K562 (cell line): Measurements from ENCODE around the gene PAX5. TPM values are rescaled to one million over a fixed set of nuclear protein-coding genes. Genes with fewer than 3 reads are reported as not detected.

Experiments
- CCAR2 ChIP-seq: fragments of 200-400 bp; formaldehyde crosslinking; IDR thresholded peaks from 2 replicates; pipeline ENCODE4 v1.6.1; 2017; ENCODE audit warnings: mild to moderate bottlenecking, low read depth, low read length
- FOXK1 ChIP-seq: sonication (generic); formaldehyde crosslinking; IDR thresholded peaks from 2 replicates; pipeline ENCODE4 v1.8.0; 2022; ENCODE audit warnings: missing genetic modification reagents, mild to moderate bottlenecking, borderline replicate concordance
- GTF2E2 ChIP-seq: fragments of 200-800 bp; sonication (Bioruptor generic); IDR thresholded peaks from 2 replicates; pipeline ENCODE4 v1.6.1; 2016; ENCODE audit warnings: missing genetic modification characterization, missing compliant biosample characterization
- MAFK ChIP-seq: IDR thresholded peaks from 2 replicates; pipeline ENCODE4 v1.6.1; 2011; ENCODE audit warnings: low read length, improper control_type of control experiment
- MTA3 ChIP-seq: fragments of 450-650 bp; formaldehyde crosslinking; IDR thresholded peaks from 2 replicates; pipeline ENCODE4 v1.6.1; 2017; ENCODE audit warnings: mild to moderate bottlenecking, borderline replicate concordance
- NFATC3 ChIP-seq: fragments of 450-650 bp; IDR thresholded peaks from 2 replicates; pipeline ENCODE4 v1.6.1; 2017; ENCODE audit warnings: mild to moderate bottlenecking
- NR1H2 ChIP-seq: sonication (generic); formaldehyde crosslinking; IDR thresholded peaks from 2 replicates; pipeline ENCODE4 v1.4.0; 2020; ENCODE audit warnings: mild to moderate bottlenecking, missing genetic modification reagents
- POLR2A ChIP-seq: fragments of 450-650 bp; conservative IDR thresholded peaks from 2 replicates; pipeline ENCODE4 v1.6.1; 2016
- SAP30 ChIP-seq: fragments of 200-600 bp; sonication (generic); IDR thresholded peaks from 2 replicates; pipeline ENCODE4 v1.6.1; 2012; ENCODE audit warnings: borderline replicate concordance, low read depth, mild to moderate bottlenecking, moderate library complexity, low read length, control low read depth, inconsistent platforms; ENCODE audit not compliant: insufficient read depth, poor library complexity, severe bottlenecking
- SRSF7 ChIP-seq: fragments of 200-400 bp; formaldehyde crosslinking; optimal IDR thresholded peaks from 2 replicates; pipeline ENCODE3; 2017; ENCODE audit warnings: mild to moderate bottlenecking, low read depth, low read length
- TRIM28 ChIP-seq: fragments of 450-650 bp; IDR thresholded peaks from 2 replicates; pipeline ENCODE4 v1.6.1; 2017
- ZEB2 ChIP-seq: fragments of 450-650 bp; IDR thresholded peaks from 2 replicates; pipeline ENCODE4 v1.6.1; 2016
- ZNF311 ChIP-seq: fragments of 250-450 bp; sonication (Bioruptor Pico); IDR thresholded peaks from 2 replicates; pipeline ENCODE4 v1.4.0; 2020; ENCODE audit warnings: mild to moderate bottlenecking, moderate library complexity
- ZNF57 ChIP-seq: fragments of 450-650 bp; formaldehyde crosslinking; IDR thresholded peaks from 2 replicates; pipeline ENCODE4 v1.4.0; 2020; ENCODE audit warnings: mild to moderate bottlenecking, moderate library complexity
- polyA plus RNA-seq, 8 experiments: library from polyadenylated mRNA; depleted of rRNA in 4 of 8; stranded (reverse) in 5 of 8; unstranded in 3 of 8; fragments of >200 nt; fragmentation: Nextera tagmentation in 2 of 8; fragmentation: Illumina TruSeq in 1 of 8; extraction: Ambion mirVana in 2 of 8; extraction: Trizol in 1 of 8; gene quantifications; 2 replicates each; pipeline versions ENCODE4 v1.2.1 to v1.2.3, GENCODE V29; 2011 to 2014; ENCODE audit warnings: inconsistent platforms in 1 of 8, missing spikeins in 1 of 8
- total RNA-seq, 7 experiments: library from RNA; depleted of rRNA in 6 of 7; stranded (reverse); fragments of >200 nt in 6 of 7; fragmentation: Illumina TruSeq in 2 of 7; extraction: Trizol in 2 of 7; gene quantifications; 2 replicates each; pipeline versions ENCODE4 v1.2.1 to v1.2.3, GENCODE V29; 2011 to 2021; ENCODE audit warnings: low replicate concordance in 1 of 7
- TF ChIP-seq, protein P1 (sequence below), 3 experiments: IDR thresholded peaks in 2 of 3; conservative IDR thresholded peaks in 1 of 3; 2 replicates each; pipeline ENCODE4 v1.5.1; 2011 to 2012; ENCODE audit warnings: low read length in 3 of 3, mild to moderate bottlenecking in 3 of 3, control low read depth in 2 of 3, improper control_type of control experiment in 1 of 3, inconsistent platforms in 1 of 3, low read depth in 1 of 3, mixed read lengths in 1 of 3, moderate library complexity in 1 of 3; ENCODE audit not compliant: insufficient read depth in 2 of 3
- TF ChIP-seq, protein P2 (sequence below): fragments of 450-650 bp; IDR thresholded peaks from 2 replicates; pipeline ENCODE4 v1.6.1; 2018; ENCODE audit warnings: mild to moderate bottlenecking, low read depth; ENCODE audit not compliant: partially characterized antibody
- TF ChIP-seq, protein P3 (sequence below): fragments of 200-400 bp; formaldehyde crosslinking; IDR thresholded peaks from 2 replicates; pipeline ENCODE4 v1.6.1; 2017; ENCODE audit warnings: mild to moderate bottlenecking, low read depth, low read length, moderate library complexity
- TF ChIP-seq, protein P4 (sequence below): fragments of 450-650 bp; IDR thresholded peaks from 2 replicates; pipeline ENCODE4 v1.7.1; 2018; ENCODE audit warnings: mild to moderate bottlenecking, low read depth; ENCODE audit not compliant: partially characterized antibody
- TF ChIP-seq, protein P5 (sequence below), 2 experiments: fragments of 450-650 bp; IDR thresholded peaks; 2 replicates each; pipeline ENCODE4 v1.6.1; 2016

PAX5 gene
- total and polyA plus RNA-seq, 9 of the 15 experiments (the other 6 are each of a cell fraction or from before 2014, with no cell fraction given), result 0.03 to 0.09 TPM; not detected in 7

DNA sequence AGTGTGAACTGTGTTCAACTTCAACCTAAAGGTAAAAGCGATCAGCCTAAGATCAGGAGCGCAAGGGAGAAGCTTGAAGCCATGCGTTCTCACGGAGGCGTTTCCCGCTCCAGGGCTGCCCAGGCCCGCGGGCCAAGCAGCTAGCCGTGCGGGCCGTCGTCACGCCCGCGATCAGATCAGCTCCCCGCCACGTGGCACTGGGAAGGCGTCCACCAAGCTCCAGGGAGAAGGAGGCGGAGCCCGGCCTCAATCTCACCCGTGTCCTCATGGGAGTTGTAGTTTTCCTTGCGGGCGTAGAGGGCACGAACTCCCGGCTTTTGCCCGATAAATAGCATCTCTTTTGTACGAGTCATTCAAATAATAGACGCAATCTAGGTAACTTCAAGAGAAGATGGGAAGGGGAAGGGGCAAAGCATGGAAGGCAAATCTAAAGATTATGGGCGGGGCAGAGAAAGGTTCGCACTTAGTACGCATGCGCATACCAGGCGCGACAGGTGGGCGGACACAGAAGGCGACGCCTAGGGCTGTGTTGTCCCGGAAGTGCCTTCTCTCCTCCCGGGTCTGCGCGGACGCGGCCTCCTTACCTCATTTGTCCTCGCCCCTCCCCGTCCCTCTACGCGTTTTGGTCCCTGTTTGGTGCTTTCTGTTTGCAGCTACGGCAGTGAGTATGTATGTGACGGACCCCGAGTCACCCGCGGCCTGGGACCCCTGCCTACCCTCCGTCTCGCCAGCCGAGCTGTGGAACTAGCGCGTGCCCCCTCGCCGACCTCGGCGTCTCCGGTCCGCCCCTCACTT lies 45.5 kb upstream of the PAX5 start (continued):
- TF ChIP-seq ZEB2, result no peak
- no peak for TF ChIP-seq TRIM28
- TF ChIP-seq SRSF7, result no peak
- no peak for TF ChIP-seq MAFK
- TF ChIP-seq, protein P1, sequence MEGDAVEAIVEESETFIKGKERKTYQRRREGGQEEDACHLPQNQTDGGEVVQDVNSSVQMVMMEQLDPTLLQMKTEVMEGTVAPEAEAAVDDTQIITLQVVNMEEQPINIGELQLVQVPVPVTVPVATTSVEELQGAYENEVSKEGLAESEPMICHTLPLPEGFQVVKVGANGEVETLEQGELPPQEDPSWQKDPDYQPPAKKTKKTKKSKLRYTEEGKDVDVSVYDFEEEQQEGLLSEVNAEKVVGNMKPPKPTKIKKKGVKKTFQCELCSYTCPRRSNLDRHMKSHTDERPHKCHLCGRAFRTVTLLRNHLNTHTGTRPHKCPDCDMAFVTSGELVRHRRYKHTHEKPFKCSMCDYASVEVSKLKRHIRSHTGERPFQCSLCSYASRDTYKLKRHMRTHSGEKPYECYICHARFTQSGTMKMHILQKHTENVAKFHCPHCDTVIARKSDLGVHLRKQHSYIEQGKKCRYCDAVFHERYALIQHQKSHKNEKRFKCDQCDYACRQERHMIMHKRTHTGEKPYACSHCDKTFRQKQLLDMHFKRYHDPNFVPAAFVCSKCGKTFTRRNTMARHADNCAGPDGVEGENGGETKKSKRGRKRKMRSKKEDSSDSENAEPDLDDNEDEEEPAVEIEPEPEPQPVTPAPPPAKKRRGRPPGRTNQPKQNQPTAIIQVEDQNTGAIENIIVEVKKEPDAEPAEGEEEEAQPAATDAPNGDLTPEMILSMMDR (IDR thresholded peaks at IDR 0.05 in 2 of 3, conservative IDR thresholded peaks at IDR 0.05 in 1 of 3; ENCODE audit: insufficient read depth in 2 of 3, low read depth in 1 of 3, low read length in 3 of 3), result no peak
- no peak for TF ChIP-seq SAP30
- TF ChIP-seq, protein P2, sequence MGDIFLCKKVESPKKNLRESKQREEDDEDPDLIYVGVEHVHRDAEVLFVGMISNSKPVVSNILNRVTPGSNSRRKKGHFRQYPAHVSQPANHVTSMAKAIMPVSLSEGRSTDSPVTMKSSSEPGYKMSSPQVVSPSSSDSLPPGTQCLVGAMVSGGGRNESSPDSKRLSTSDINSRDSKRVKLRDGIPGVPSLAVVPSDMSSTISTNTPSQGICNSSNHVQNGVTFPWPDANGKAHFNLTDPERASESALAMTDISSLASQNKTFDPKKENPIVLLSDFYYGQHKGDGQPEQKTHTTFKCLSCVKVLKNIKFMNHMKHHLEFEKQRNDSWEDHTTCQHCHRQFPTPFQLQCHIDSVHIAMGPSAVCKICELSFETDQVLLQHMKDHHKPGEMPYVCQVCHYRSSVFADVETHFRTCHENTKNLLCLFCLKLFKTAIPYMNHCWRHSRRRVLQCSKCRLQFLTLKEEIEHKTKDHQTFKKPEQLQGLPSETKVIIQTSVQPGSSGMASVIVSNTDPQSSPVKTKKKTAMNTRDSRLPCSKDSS, result no peak
- TF ChIP-seq NFATC3, result no peak
- TF ChIP-seq, protein P3, sequence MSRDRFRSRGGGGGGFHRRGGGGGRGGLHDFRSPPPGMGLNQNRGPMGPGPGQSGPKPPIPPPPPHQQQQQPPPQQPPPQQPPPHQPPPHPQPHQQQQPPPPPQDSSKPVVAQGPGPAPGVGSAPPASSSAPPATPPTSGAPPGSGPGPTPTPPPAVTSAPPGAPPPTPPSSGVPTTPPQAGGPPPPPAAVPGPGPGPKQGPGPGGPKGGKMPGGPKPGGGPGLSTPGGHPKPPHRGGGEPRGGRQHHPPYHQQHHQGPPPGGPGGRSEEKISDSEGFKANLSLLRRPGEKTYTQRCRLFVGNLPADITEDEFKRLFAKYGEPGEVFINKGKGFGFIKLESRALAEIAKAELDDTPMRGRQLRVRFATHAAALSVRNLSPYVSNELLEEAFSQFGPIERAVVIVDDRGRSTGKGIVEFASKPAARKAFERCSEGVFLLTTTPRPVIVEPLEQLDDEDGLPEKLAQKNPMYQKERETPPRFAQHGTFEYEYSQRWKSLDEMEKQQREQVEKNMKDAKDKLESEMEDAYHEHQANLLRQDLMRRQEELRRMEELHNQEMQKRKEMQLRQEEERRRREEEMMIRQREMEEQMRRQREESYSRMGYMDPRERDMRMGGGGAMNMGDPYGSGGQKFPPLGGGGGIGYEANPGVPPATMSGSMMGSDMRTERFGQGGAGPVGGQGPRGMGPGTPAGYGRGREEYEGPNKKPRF, result no peak
- TF ChIP-seq FOXK1 (CRISPR knock-in tag), result peak; percentile 90; the same call in 1 of the 2 replicates
- no peak for TF ChIP-seq NR1H2
- TF ChIP-seq POLR2A, result peak; percentile 81
- no peak for TF ChIP-seq MTA3
- no peak for TF ChIP-seq GTF2E2 (tag)
- no peak for TF ChIP-seq CCAR2
- TF ChIP-seq, protein P4, sequence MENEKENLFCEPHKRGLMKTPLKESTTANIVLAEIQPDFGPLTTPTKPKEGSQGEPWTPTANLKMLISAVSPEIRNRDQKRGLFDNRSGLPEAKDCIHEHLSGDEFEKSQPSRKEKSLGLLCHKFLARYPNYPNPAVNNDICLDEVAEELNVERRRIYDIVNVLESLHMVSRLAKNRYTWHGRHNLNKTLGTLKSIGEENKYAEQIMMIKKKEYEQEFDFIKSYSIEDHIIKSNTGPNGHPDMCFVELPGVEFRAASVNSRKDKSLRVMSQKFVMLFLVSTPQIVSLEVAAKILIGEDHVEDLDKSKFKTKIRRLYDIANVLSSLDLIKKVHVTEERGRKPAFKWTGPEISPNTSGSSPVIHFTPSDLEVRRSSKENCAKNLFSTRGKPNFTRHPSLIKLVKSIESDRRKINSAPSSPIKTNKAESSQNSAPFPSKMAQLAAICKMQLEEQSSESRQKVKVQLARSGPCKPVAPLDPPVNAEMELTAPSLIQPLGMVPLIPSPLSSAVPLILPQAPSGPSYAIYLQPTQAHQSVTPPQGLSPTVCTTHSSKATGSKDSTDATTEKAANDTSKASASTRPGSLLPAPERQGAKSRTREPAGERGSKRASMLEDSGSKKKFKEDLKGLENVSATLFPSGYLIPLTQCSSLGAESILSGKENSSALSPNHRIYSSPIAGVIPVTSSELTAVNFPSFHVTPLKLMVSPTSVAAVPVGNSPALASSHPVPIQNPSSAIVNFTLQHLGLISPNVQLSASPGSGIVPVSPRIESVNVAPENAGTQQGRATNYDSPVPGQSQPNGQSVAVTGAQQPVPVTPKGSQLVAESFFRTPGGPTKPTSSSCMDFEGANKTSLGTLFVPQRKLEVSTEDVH, result no peak
- TF ChIP-seq ZNF57 (CRISPR knock-in tag), result no peak
- TF ChIP-seq, protein P5, sequence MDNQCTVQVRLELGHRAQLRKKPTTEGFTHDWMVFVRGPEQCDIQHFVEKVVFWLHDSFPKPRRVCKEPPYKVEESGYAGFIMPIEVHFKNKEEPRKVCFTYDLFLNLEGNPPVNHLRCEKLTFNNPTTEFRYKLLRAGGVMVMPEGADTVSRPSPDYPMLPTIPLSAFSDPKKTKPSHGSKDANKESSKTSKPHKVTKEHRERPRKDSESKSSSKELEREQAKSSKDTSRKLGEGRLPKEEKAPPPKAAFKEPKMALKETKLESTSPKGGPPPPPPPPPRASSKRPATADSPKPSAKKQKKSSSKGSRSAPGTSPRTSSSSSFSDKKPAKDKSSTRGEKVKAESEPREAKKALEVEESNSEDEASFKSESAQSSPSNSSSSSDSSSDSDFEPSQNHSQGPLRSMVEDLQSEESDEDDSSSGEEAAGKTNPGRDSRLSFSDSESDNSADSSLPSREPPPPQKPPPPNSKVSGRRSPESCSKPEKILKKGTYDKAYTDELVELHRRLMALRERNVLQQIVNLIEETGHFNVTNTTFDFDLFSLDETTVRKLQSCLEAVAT (IDR thresholded peaks at IDR 0.05), result no peak
- TF ChIP-seq ZNF311 (CRISPR knock-in tag), result no peak
